ENCODE results near the gene PPP4C.
A peak's percentile ranks its signal among the peaks of the same experiment; 100 is the strongest.

PPP4C gene

GRCh38 chr16:30117768-30118167 lies 42.0 kb downstream of the PPP4C start:
- H2BK12ac ChIP-seq (ENCODE audit: low read length) = no peak overlapping the region
- H3K4me1 ChIP-seq (ENCODE audit: control insufficient read depth in 2 of 2, insufficient read depth in 1 of 2, low read depth in 1 of 2, low read length in 2 of 2) = peaks cover 4 to 5% of the 10 kb centered on the region in 2 donors
- H2AK5ac ChIP-seq (ENCODE audit: low read depth, low read length) = no peak overlapping the region
- H4K91ac ChIP-seq (ENCODE audit: low read depth, low read length, poor library complexity) = no peak overlapping the region
- no peak overlapping the region for H3K9ac ChIP-seq (ENCODE audit: low read depth, low read length, poor library complexity)
- H3K79me1 ChIP-seq (ENCODE audit: low read depth, low read length) = peaks cover 9% of the 10 kb centered on the region
- no peak overlapping the region for H3K23ac ChIP-seq (ENCODE audit: low read depth, low read length, poor library complexity)
- H3K27me3 ChIP-seq (ENCODE audit: control insufficient read depth in 3 of 3, insufficient read depth in 3 of 3, low read depth in 1 of 3, low read length in 3 of 3) = no peaks in the 10 kb centered on the region
- no peak overlapping the region for H2BK120ac ChIP-seq (ENCODE audit: low read depth, low read length)
- no peak overlapping the region for H2BK15ac ChIP-seq (ENCODE audit: low read length)
- H2AFZ ChIP-seq (ENCODE audit: low read length) = no peak overlapping the region
- no peak overlapping the region for H2BK5ac ChIP-seq (ENCODE audit: low read length)
- H3K4me2 ChIP-seq (ENCODE audit: insufficient read depth, low read length, poor library complexity, severe bottlenecking) = no peak overlapping the region
- no CpG with 5 or more reads among the region's 10 CpGs for WGBS, 2 donors (ENCODE audit: extremely low coverage in 2 of 2, insufficient read length in 2 of 2, insufficient replicate concordance in 1 of 2)
- H3K9me3 ChIP-seq (replicated peaks in 1 of 2; ENCODE audit: control insufficient read depth in 2 of 2, insufficient read depth in 1 of 2, low read depth in 1 of 2, low read length in 2 of 2) = no peaks in the 10 kb centered on the region
- no peak overlapping the region for H3K4ac ChIP-seq (ENCODE audit: low read length)
- no peak overlapping the region for H3K27ac ChIP-seq (replicated peaks; ENCODE audit: low read length)
- no peak overlapping the region for H3K18ac ChIP-seq (ENCODE audit: low read length)
- no peak overlapping the region for H4K8ac ChIP-seq (ENCODE audit: low read depth, low read length)
- H3K4me3 ChIP-seq (ENCODE audit: low read length in 2 of 2) = peak overlapping the region in 1 of 2 donors; percentile 52
- peaks cover 32 to 53% of the 10 kb centered on the region in 2 donors for H3K36me3 ChIP-seq (replicated peaks in 1 of 2; ENCODE audit: control insufficient read depth in 2 of 2, insufficient read depth in 2 of 2, low read length in 2 of 2)
- no peak for DNase-seq (ENCODE audit: low spot score)
- H3K14ac ChIP-seq (ENCODE audit: low read length) = no peak overlapping the region

- no peaks in the 10 kb centered on the region for H3K27me3 ChIP-seq (ENCODE audit: control insufficient read depth in 3 of 3, insufficient read depth in 3 of 3, low read depth in 1 of 3, low read length in 3 of 3)
- H3K9ac ChIP-seq (ENCODE audit: low read depth, low read length, poor library complexity) = no peak overlapping the region
- no peak overlapping the region for H3K23ac ChIP-seq (ENCODE audit: low read depth, low read length, poor library complexity)
- H3K36me3 ChIP-seq (replicated peaks in 1 of 2; ENCODE audit: control insufficient read depth in 2 of 2, insufficient read depth in 2 of 2, low read length in 2 of 2) = peaks cover 26 to 48% of the 10 kb centered on the region in 2 donors
- no peak overlapping the region for H3K4me3 ChIP-seq (ENCODE audit: low read length in 2 of 2)
- H3K18ac ChIP-seq (ENCODE audit: low read length) = no peak overlapping the region
- H4K8ac ChIP-seq (ENCODE audit: low read depth, low read length) = no peak overlapping the region
- no peak for DNase-seq (ENCODE audit: low spot score)
- H3K4ac ChIP-seq (ENCODE audit: low read length) = no peak overlapping the region
- H3K27ac ChIP-seq (replicated peaks; ENCODE audit: low read length) = no peak overlapping the region
- no peaks in the 10 kb centered on the region for H3K9me3 ChIP-seq (replicated peaks in 1 of 2; ENCODE audit: control insufficient read depth in 2 of 2, insufficient read depth in 1 of 2, low read depth in 1 of 2, low read length in 2 of 2)
- H2BK5ac ChIP-seq (ENCODE audit: low read length) = no peak overlapping the region
- no peak overlapping the region for H2BK15ac ChIP-seq (ENCODE audit: low read length)
- no peak overlapping the region for H2AFZ ChIP-seq (ENCODE audit: low read length)
- H4K91ac ChIP-seq (ENCODE audit: low read depth, low read length, poor library complexity) = no peak overlapping the region
- H2BK120ac ChIP-seq (ENCODE audit: low read depth, low read length) = no peak overlapping the region
- H2AK5ac ChIP-seq (ENCODE audit: low read depth, low read length) = no peak overlapping the region
- H3K79me1 ChIP-seq (ENCODE audit: low read depth, low read length) = peaks cover 10% of the 10 kb centered on the region
- no peak overlapping the region for H3K4me2 ChIP-seq (ENCODE audit: insufficient read depth, low read length, poor library complexity, severe bottlenecking)
- H3K14ac ChIP-seq (ENCODE audit: low read length) = no peak overlapping the region
- no peak overlapping the region for H2BK12ac ChIP-seq (ENCODE audit: low read length)
- WGBS, 2 donors (ENCODE audit: extremely low coverage in 2 of 2, insufficient read length in 2 of 2, insufficient replicate concordance in 1 of 2) = no CpG with 5 or more reads among the region's 2 CpGs
- H3K4me1 ChIP-seq (ENCODE audit: control insufficient read depth in 2 of 2, insufficient read depth in 1 of 2, low read depth in 1 of 2, low read length in 2 of 2) = peaks cover 4 to 7% of the 10 kb centered on the region in 2 donors
These were observed 43.6 kb downstream of the PPP4C start for GRCh38 chr16:30119428-30119827.

- Histone ChIP-seq H3K36me3 (replicated peaks in 1 of 2; ENCODE audit: control insufficient read depth in 2 of 2, insufficient read depth in 2 of 2, low read length in 2 of 2) (peaks cover 21 to 43% of the 10 kb centered on the region in 2 donors), H3K4ac (ENCODE audit: low read length) (no peak overlapping the region), H4K8ac (ENCODE audit: low read depth, low read length) (no peak overlapping the region), H3K9ac (ENCODE audit: low read depth, low read length, poor library complexity) (no peak overlapping the region), H3K79me1 (ENCODE audit: low read depth, low read length) (peaks cover 10% of the 10 kb centered on the region), H2BK15ac (ENCODE audit: low read length) (no peak overlapping the region), H2BK12ac (ENCODE audit: low read length) (no peak overlapping the region), H3K18ac (ENCODE audit: low read length) (no peak overlapping the region), H3K27ac (replicated peaks; ENCODE audit: low read length) (no peak overlapping the region), H2BK120ac (ENCODE audit: low read depth, low read length) (no peak overlapping the region), H2AFZ (ENCODE audit: low read length) (no peak overlapping the region), H3K23ac (ENCODE audit: low read depth, low read length, poor library complexity) (no peak overlapping the region), H4K91ac (ENCODE audit: low read depth, low read length, poor library complexity) (no peak overlapping the region), H3K9me3 (replicated peaks in 1 of 2; ENCODE audit: control insufficient read depth in 2 of 2, insufficient read depth in 1 of 2, low read depth in 1 of 2, low read length in 2 of 2) (no peaks in the 10 kb centered on the region), H3K4me1 (ENCODE audit: control insufficient read depth in 2 of 2, insufficient read depth in 1 of 2, low read depth in 1 of 2, low read length in 2 of 2) (peaks cover 4 to 7% of the 10 kb centered on the region in 2 donors), H3K27me3 (ENCODE audit: control insufficient read depth in 3 of 3, insufficient read depth in 3 of 3, low read depth in 1 of 3, low read length in 3 of 3) (no peaks in the 10 kb centered on the region), H3K14ac (ENCODE audit: low read length) (no peak overlapping the region), H2BK5ac (ENCODE audit: low read length) (no peak overlapping the region), H3K4me3 (ENCODE audit: low read length in 2 of 2) (no peak overlapping the region), H2AK5ac (ENCODE audit: low read depth, low read length) (no peak overlapping the region), H3K4me2 (ENCODE audit: insufficient read depth, low read length, poor library complexity, severe bottlenecking) (no peak overlapping the region)
- WGBS, 2 donors (ENCODE audit: extremely low coverage in 2 of 2, insufficient read length in 2 of 2, insufficient replicate concordance in 1 of 2) = no CpG with 5 or more reads among the region's 3 CpGs
- DNase-seq (ENCODE audit: low spot score) = no peak
These were observed 44.7 kb downstream of the PPP4C start for GRCh38 chr16:30120340-30121105.

- Histone ChIP-seq H3K27me3 (ENCODE audit: control insufficient read depth in 3 of 3, insufficient read depth in 3 of 3, low read depth in 1 of 3, low read length in 3 of 3) (no peaks in the 10 kb centered on the region), H4K8ac (ENCODE audit: low read depth, low read length) (no peak overlapping the region), H3K4ac (ENCODE audit: low read length) (peak overlapping the region; percentile 89), H3K36me3 (replicated peaks in 1 of 2; ENCODE audit: control insufficient read depth in 2 of 2, insufficient read depth in 2 of 2, low read length in 2 of 2) (peaks cover 17 to 33% of the 10 kb centered on the region in 2 donors), H3K18ac (ENCODE audit: low read length) (peak overlapping the region; percentile 98), H3K79me1 (ENCODE audit: low read depth, low read length) (peaks cover 10% of the 10 kb centered on the region), H2BK12ac (ENCODE audit: low read length) (peak overlapping the region; percentile 75), H2AFZ (ENCODE audit: low read length) (peak overlapping the region; percentile 99), H2BK120ac (ENCODE audit: low read depth, low read length) (peak overlapping the region; percentile 67), H3K4me2 (ENCODE audit: insufficient read depth, low read length, poor library complexity, severe bottlenecking) (peak overlapping the region; percentile 77), H2BK5ac (ENCODE audit: low read length) (peak overlapping the region; percentile 98), H2AK5ac (ENCODE audit: low read depth, low read length) (peak overlapping the region; percentile 95), H3K23ac (ENCODE audit: low read depth, low read length, poor library complexity) (peak overlapping the region; percentile 89), H2BK15ac (ENCODE audit: low read length) (peak overlapping the region; percentile 92), H3K4me1 (ENCODE audit: control insufficient read depth in 2 of 2, insufficient read depth in 1 of 2, low read depth in 1 of 2, low read length in 2 of 2) (peaks cover 4 to 7% of the 10 kb centered on the region in 2 donors), H3K9me3 (replicated peaks in 1 of 2; ENCODE audit: control insufficient read depth in 2 of 2, insufficient read depth in 1 of 2, low read depth in 1 of 2, low read length in 2 of 2) (no peaks in the 10 kb centered on the region), H3K9ac (ENCODE audit: low read depth, low read length, poor library complexity) (peak overlapping the region; percentile 92), H3K14ac (ENCODE audit: low read length) (no peak overlapping the region), H4K91ac (ENCODE audit: low read depth, low read length, poor library complexity) (peak overlapping the region; percentile 92), H3K27ac (replicated peaks; ENCODE audit: low read length) (peak overlapping the region; percentile 25), H3K4me3 (ENCODE audit: low read length in 2 of 2) (peak overlapping the region; percentile 76 to 86)
- no CpG with 5 or more reads among the region's 31 CpGs for WGBS, 2 donors (ENCODE audit: extremely low coverage in 2 of 2, insufficient read length in 2 of 2, insufficient replicate concordance in 1 of 2)
- DNase-seq (ENCODE audit: low spot score) = no peak
These were observed 46.2 kb downstream of the PPP4C start for GRCh38 chr16:30121741-30122571.

All from neuronal stem cell (in vitro differentiated cells).